Measurements from ENCODE around the gene ARL5C. TPM values are rescaled to one million over a fixed set of nuclear protein-coding genes. Genes with fewer than 3 reads are reported as not detected.

The ARL5C gene
- total RNA-seq, 1 experiment from 2014 or later = not detected

DNA sequence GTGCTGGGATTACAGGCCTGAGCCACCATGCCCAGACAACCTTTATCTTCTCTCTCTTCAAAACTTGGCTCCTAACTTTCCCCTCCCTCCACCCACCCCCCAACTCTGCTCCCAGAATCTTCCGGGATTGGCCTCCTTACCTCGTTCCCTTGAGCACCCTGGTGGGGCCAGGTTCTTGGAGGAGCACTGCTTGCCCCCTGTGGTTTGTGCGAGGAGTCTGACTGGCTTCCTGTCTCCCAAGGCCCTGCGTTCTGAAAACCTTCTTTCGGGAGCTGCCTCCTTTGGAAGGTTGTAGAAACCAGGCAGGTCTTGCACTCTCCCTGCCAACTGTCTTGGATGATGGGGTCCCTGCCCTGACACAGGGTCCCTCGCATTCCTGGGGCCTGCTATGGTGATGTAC, 34.3 kb downstream of the ARL5C start:
- no peak overlapping the region for H3K4ac ChIP-seq (ENCODE audit: low read depth, low read length)
- no peak overlapping the region for H3K27ac ChIP-seq (ENCODE audit: insufficient read length, low read depth, low read length)
- no CpG with 5 or more reads among the region's 6 CpGs for WGBS (ENCODE audit: extremely low coverage, insufficient read length, low lambda C conversion rate)
- H4K20me1 ChIP-seq (ENCODE audit: control insufficient read depth, insufficient read depth, insufficient read length) = no peaks in the 10 kb centered on the region
- H3K79me2 ChIP-seq (ENCODE audit: insufficient read depth, low read length) = no peaks in the 10 kb centered on the region
- no peak overlapping the region for H2BK12ac ChIP-seq (ENCODE audit: insufficient read length, low read depth, low read length)
- no peaks in the 10 kb centered on the region for H3K27me3 ChIP-seq (ENCODE audit: insufficient read depth, low read length)
- no peak overlapping the region for H3K18ac ChIP-seq (ENCODE audit: insufficient read length, low read depth, low read length)
- no peak overlapping the region for H2BK15ac ChIP-seq (ENCODE audit: low read depth, low read length)
- no peak overlapping the region for H2BK120ac ChIP-seq (ENCODE audit: low read depth, low read length, poor library complexity, severe bottlenecking)
- H4K91ac ChIP-seq (ENCODE audit: insufficient read length, low read depth, low read length) = no peak overlapping the region
- no peak overlapping the region for H3T11ph ChIP-seq (ENCODE audit: low read length)
- H3K9ac ChIP-seq (ENCODE audit: extremely low read depth, insufficient read length, low read length) = no peak overlapping the region
- H3K9me3 Mint-ChIP-seq = no peaks in the 10 kb centered on the region; a peak in 1 of 5 replicates
- no peak overlapping the region for H2BK5ac ChIP-seq (ENCODE audit: insufficient read length, low read length)
- H3K9me3 ChIP-seq (ENCODE audit: control insufficient read depth, low read depth, low read length) = no peaks in the 10 kb centered on the region
- no peaks in the 10 kb centered on the region; a peak in 2 of 7 replicates for H3K36me3 Mint-ChIP-seq (ENCODE audit: insufficient read depth in 1 of 3, low read depth in 3 of 3)
- 0 out of 7 replicates have a peak overlapping the region, but pooled peaks of 1 of the 3 experiments have one; percentile 41 for H3K27ac Mint-ChIP-seq
- DNase-seq = no peak
- no peak overlapping the region for H2AFZ ChIP-seq (ENCODE audit: low read length)
- no peak overlapping the region for H4K8ac ChIP-seq (replicated peaks; ENCODE audit: insufficient read length, low read depth, low read length)
- no peak overlapping the region for H3K56ac ChIP-seq (ENCODE audit: insufficient read length, low read depth, low read length)
- H3K27me3 Mint-ChIP-seq (ENCODE audit: low read depth) = peaks cover 6% of the 10 kb centered on the region
- H3K14ac ChIP-seq (ENCODE audit: insufficient read depth, low read length) = no peak overlapping the region
- H3K4me1 Mint-ChIP-seq = peaks cover 8 to 9% of the 10 kb centered on the region in 2 experiments; a peak in 3 of 4 replicates
- no peak overlapping the region for H3K4me2 ChIP-seq (ENCODE audit: insufficient read depth, insufficient read length, low read length)
- TF ChIP-seq CTCF (conservative IDR thresholded peaks at IDR 0.05) = no peak
- no peak overlapping the region for H3K4me3 Mint-ChIP-seq
- H3K79me1 ChIP-seq (ENCODE audit: insufficient read depth, low read depth, low read length, poor library complexity, severe bottlenecking) = no peaks in the 10 kb centered on the region
- H4K5ac ChIP-seq (ENCODE audit: insufficient read length, low read depth, low read length) = no peak overlapping the region
- no peak overlapping the region for H2AK5ac ChIP-seq (ENCODE audit: insufficient read length, low read length)
- H3K23me2 ChIP-seq (ENCODE audit: insufficient read length, low read depth, low read length, poor library complexity, severe bottlenecking) = no peaks in the 10 kb centered on the region
- no peak overlapping the region for H2BK20ac ChIP-seq (ENCODE audit: low read depth, low read length, poor library complexity, severe bottlenecking)
- no peaks in the 10 kb centered on the region; the same call in 1 of the 2 replicates for H3K4me1 ChIP-seq (ENCODE audit: insufficient read depth, low read length)
- H3K23ac ChIP-seq (ENCODE audit: insufficient read length, low read depth, low read length) = no peak overlapping the region
